ENCODE measurements around the gene CLPX.

Gene CLPX

GRCh38 chr15:65222891-65223290, 37.7 kb upstream of the CLPX start:
- no peak overlapping the region for H3K4me3 ChIP-seq (ENCODE audit: insufficient read length, low read depth)
- H3K36me3 ChIP-seq (ENCODE audit: insufficient read depth, insufficient read length, low read length) = no peaks in the 10 kb centered on the region
- no peak overlapping the region for H3K9ac ChIP-seq (ENCODE audit: insufficient read length, low read depth)
- H3K9me3 ChIP-seq (ENCODE audit: insufficient read depth, low read length) = no peaks in the 10 kb centered on the region
- no peak for DNase-seq (ENCODE audit: low read depth, low spot score)
- H3K27me3 ChIP-seq (ENCODE audit: insufficient read depth, insufficient read length) = no peaks in the 10 kb centered on the region
- H3K4me1 ChIP-seq (ENCODE audit: insufficient read depth, insufficient read length) = peaks cover 9% of the 10 kb centered on the region
- TF ChIP-seq ZNF274 (IDR thresholded peaks at IDR 0.05; ENCODE audit: low read depth, low read length) = no peak
- TF ChIP-seq YY1 (IDR thresholded peaks at IDR 0.05; ENCODE audit: insufficient read depth, insufficient read length) = no peak
- TF ChIP-seq SUZ12 (IDR thresholded peaks at IDR 0.05; ENCODE audit: extremely low read depth, insufficient read depth, insufficient read length) = no peak

DNA sequence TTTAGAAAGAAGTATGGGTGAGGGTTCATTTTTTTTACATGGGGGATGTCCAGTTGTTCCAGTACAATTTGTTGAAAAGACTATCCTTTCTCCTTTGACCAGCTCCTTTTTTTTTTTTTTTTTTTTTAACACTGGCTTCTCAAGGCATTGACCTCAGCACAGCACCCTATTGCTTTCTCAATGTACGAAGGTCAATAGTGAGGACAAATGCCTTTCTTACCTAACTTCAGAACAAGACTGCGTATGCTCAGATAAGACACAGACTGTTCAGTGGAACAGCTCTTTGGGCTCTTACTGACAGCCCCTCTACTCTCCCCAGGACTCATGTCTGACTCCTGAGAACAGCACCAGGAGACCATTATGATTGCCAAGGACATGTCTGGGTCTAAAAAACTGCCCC, 36.6 kb upstream of the CLPX start:
- DNase-seq (ENCODE audit: low read depth, low spot score) = no peak
- TF ChIP-seq ZNF274 (IDR thresholded peaks at IDR 0.05; ENCODE audit: low read depth, low read length) (no peak), YY1 (IDR thresholded peaks at IDR 0.05; ENCODE audit: insufficient read depth, insufficient read length) (no peak), SUZ12 (IDR thresholded peaks at IDR 0.05; ENCODE audit: extremely low read depth, insufficient read depth, insufficient read length) (no peak)
- Histone ChIP-seq H3K27me3 (ENCODE audit: insufficient read depth, insufficient read length) (no peaks in the 10 kb centered on the region), H3K9me3 (ENCODE audit: insufficient read depth, low read length) (no peaks in the 10 kb centered on the region), H3K36me3 (ENCODE audit: insufficient read depth, insufficient read length, low read length) (no peaks in the 10 kb centered on the region), H3K4me1 (ENCODE audit: insufficient read depth, insufficient read length) (peaks cover 7% of the 10 kb centered on the region), H3K4me3 (ENCODE audit: insufficient read length, low read depth) (no peak overlapping the region), H3K9ac (ENCODE audit: insufficient read length, low read depth) (no peak overlapping the region)

DNA sequence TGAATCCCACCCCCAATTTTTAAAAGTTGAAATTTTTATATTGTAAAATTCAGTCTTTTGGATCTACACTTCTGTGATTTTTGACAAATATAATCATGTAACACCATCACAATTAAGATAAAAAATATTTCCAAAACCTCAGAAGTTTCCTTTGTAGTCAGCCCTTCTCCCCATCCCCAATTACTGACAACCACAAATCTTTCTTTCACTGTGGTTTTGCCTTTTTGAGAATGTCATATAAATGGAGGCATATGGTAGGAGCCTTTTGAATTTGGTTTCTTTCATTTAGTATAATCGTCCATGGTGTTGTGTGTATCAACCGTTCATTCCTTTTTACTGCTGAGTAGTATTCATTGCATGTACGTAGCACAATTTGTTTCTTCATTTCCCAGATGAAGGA, 34.0 kb upstream of the CLPX start:
- Histone ChIP-seq H3K36me3 (ENCODE audit: insufficient read depth, insufficient read length, low read length) (no peaks in the 10 kb centered on the region), H3K9me3 (ENCODE audit: insufficient read depth, low read length) (no peaks in the 10 kb centered on the region), H3K27me3 (ENCODE audit: insufficient read depth, insufficient read length) (no peaks in the 10 kb centered on the region), H3K4me3 (ENCODE audit: insufficient read length, low read depth) (no peak overlapping the region), H3K4me1 (ENCODE audit: insufficient read depth, insufficient read length) (no peaks in the 10 kb centered on the region), H3K9ac (ENCODE audit: insufficient read length, low read depth) (no peak overlapping the region)
- no peak for DNase-seq (ENCODE audit: low read depth, low spot score)
- TF ChIP-seq SUZ12 (IDR thresholded peaks at IDR 0.05; ENCODE audit: extremely low read depth, insufficient read depth, insufficient read length) = no peak
- no peak for TF ChIP-seq YY1 (IDR thresholded peaks at IDR 0.05; ENCODE audit: insufficient read depth, insufficient read length)
- TF ChIP-seq ZNF274 (IDR thresholded peaks at IDR 0.05; ENCODE audit: low read depth, low read length) = no peak

- H3K4me3 ChIP-seq (ENCODE audit: insufficient read length, low read depth) = no peak overlapping the region
- no peak overlapping the region for H3K9ac ChIP-seq (ENCODE audit: insufficient read length, low read depth)
- no peak for DNase-seq (ENCODE audit: low read depth, low spot score)
- H3K36me3 ChIP-seq (ENCODE audit: insufficient read depth, insufficient read length, low read length) = no peaks in the 10 kb centered on the region
- H3K27me3 ChIP-seq (ENCODE audit: insufficient read depth, insufficient read length) = no peaks in the 10 kb centered on the region
- H3K4me1 ChIP-seq (ENCODE audit: insufficient read depth, insufficient read length) = no peaks in the 10 kb centered on the region
- TF ChIP-seq SUZ12 (IDR thresholded peaks at IDR 0.05; ENCODE audit: extremely low read depth, insufficient read depth, insufficient read length) = no peak
- TF ChIP-seq YY1 (IDR thresholded peaks at IDR 0.05; ENCODE audit: insufficient read depth, insufficient read length) = no peak
- TF ChIP-seq ZNF274 (IDR thresholded peaks at IDR 0.05; ENCODE audit: low read depth, low read length) = no peak
- no peaks in the 10 kb centered on the region for H3K9me3 ChIP-seq (ENCODE audit: insufficient read depth, low read length)
Measured at GRCh38 chr15:65217526-65218482, 32.7 kb upstream of the CLPX start.

GRCh38 chr15:65215496-65215895, 30.4 kb upstream of the CLPX start:
- no peak for TF ChIP-seq SUZ12 (IDR thresholded peaks at IDR 0.05; ENCODE audit: extremely low read depth, insufficient read depth, insufficient read length)
- TF ChIP-seq ZNF274 (IDR thresholded peaks at IDR 0.05; ENCODE audit: low read depth, low read length) = no peak
- no peak for TF ChIP-seq YY1 (IDR thresholded peaks at IDR 0.05; ENCODE audit: insufficient read depth, insufficient read length)
- H3K9me3 ChIP-seq (ENCODE audit: insufficient read depth, low read length) = no peaks in the 10 kb centered on the region
- H3K4me1 ChIP-seq (ENCODE audit: insufficient read depth, insufficient read length) = peaks cover 9% of the 10 kb centered on the region
- no peak overlapping the region for H3K4me3 ChIP-seq (ENCODE audit: insufficient read length, low read depth)
- H3K9ac ChIP-seq (ENCODE audit: insufficient read length, low read depth) = no peak overlapping the region
- no peaks in the 10 kb centered on the region for H3K27me3 ChIP-seq (ENCODE audit: insufficient read depth, insufficient read length)
- no peaks in the 10 kb centered on the region for H3K36me3 ChIP-seq (ENCODE audit: insufficient read depth, insufficient read length, low read length)
- DNase-seq (ENCODE audit: low read depth, low spot score) = no peak

DNA sequence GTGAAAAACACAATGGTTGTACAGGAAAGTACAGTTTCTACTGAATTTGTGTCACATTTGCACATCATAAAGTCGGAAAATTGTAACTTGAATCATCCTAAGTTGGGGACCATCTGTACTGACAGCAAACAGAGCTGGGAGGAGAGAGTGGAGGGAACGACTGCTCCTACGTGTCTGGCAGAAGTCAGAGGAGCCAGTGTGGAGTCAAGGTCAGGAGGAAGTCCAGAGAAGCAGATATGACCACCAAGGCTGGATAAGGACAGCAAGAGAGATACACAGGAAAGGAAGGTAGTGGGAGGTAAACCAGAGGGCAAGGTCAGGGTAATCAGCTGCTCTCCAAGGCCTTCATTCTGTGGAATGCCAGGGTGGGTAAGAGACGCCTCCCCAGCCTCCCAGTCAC, 28.9 kb upstream of the CLPX start:
- Histone ChIP-seq H3K27me3 (ENCODE audit: insufficient read depth, insufficient read length) (no peaks in the 10 kb centered on the region), H3K4me1 (ENCODE audit: insufficient read depth, insufficient read length) (peaks cover 12% of the 10 kb centered on the region), H3K9me3 (ENCODE audit: insufficient read depth, low read length) (no peaks in the 10 kb centered on the region), H3K9ac (ENCODE audit: insufficient read length, low read depth) (no peak overlapping the region), H3K36me3 (ENCODE audit: insufficient read depth, insufficient read length, low read length) (no peaks in the 10 kb centered on the region), H3K4me3 (ENCODE audit: insufficient read length, low read depth) (no peak overlapping the region)
- TF ChIP-seq YY1 (IDR thresholded peaks at IDR 0.05; ENCODE audit: insufficient read depth, insufficient read length) = no peak
- TF ChIP-seq SUZ12 (IDR thresholded peaks at IDR 0.05; ENCODE audit: extremely low read depth, insufficient read depth, insufficient read length) = no peak
- no peak for TF ChIP-seq ZNF274 (IDR thresholded peaks at IDR 0.05; ENCODE audit: low read depth, low read length)
- no peak for DNase-seq (ENCODE audit: low read depth, low spot score)

DNA sequence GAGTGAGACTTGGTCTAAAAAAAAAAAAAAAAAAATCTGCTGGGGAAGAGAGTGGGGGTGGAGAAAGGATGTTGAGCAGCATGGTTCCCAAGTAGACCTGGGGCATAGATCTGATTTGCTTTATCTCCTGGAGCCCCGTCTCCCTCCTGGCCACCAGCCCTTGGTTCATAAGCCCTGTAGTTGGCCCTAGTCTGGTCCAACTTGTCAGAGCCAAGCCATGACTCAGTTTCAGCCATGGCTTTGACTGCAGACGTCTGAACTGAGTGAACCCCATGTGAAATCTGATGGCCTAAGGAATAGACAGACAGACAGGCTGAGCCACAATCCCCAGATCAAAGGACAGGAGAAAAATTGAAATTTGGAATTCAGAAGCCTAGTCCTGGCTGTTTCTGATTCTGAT, 28.1 kb upstream of the CLPX start:
- no peak overlapping the region for H3K9ac ChIP-seq (ENCODE audit: insufficient read length, low read depth)
- no peak overlapping the region for H3K4me3 ChIP-seq (ENCODE audit: insufficient read length, low read depth)
- H3K36me3 ChIP-seq (ENCODE audit: insufficient read depth, insufficient read length, low read length) = no peaks in the 10 kb centered on the region
- TF ChIP-seq ZNF274 (IDR thresholded peaks at IDR 0.05; ENCODE audit: low read depth, low read length) (no peak), SUZ12 (IDR thresholded peaks at IDR 0.05; ENCODE audit: extremely low read depth, insufficient read depth, insufficient read length) (no peak), YY1 (IDR thresholded peaks at IDR 0.05; ENCODE audit: insufficient read depth, insufficient read length) (no peak)
- no peaks in the 10 kb centered on the region for H3K9me3 ChIP-seq (ENCODE audit: insufficient read depth, low read length)
- no peak for DNase-seq (ENCODE audit: low read depth, low spot score)
- H3K4me1 ChIP-seq (ENCODE audit: insufficient read depth, insufficient read length) = peaks cover 14% of the 10 kb centered on the region
- H3K27me3 ChIP-seq (ENCODE audit: insufficient read depth, insufficient read length) = no peaks in the 10 kb centered on the region

Measured in NT2/D1 (cell line).